Measurements from ENCODE around the gene LGMN. TPM values are rescaled to one million over a fixed set of nuclear protein-coding genes. Genes with fewer than 3 reads are reported as not detected.

Gene LGMN
- polyA plus RNA-seq, 1 donor from 2014 or later = 48.0 TPM

DNA sequence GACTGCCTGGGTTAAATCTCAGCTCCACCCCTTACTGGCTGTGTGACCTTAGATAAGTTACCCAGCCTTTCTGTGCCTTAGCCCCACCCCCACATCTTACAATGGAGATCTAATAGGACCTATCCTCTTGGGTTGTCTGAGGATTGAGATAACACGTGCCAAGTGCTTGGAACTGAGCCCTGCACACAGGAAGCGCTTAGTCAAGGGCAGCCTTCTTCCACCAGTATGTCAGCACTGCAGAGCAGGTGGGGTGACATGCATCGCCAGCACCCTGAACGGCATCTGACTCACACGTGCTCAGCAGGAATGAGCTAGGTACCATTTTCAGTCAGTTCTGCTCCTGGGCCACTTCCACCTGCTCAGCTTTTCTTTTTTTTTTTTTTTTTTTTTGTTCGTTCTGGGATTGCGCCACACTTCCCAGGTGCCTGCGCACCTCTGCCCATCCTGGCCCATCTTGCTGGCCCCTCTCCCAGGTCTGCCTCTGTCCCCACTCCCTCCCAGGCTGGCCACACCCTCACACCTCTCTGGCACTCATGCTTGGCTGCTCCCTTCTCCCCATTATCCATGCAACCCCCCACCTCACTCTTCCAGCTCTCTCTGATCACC, 19.6 kb downstream of the LGMN start:
- H3K4me3 ChIP-seq (ENCODE audit: low read length) = no peak overlapping the region
- no peak overlapping the region for H2AFZ ChIP-seq (ENCODE audit: low read depth, low read length)
- no peak for TF ChIP-seq SMC3 (conservative IDR thresholded peaks at IDR 0.05; ENCODE audit: poor library complexity)
- TF ChIP-seq TAF1 (IDR thresholded peaks at IDR 0.05; ENCODE audit: low read depth) = no peak
- TF ChIP-seq MXI1 (conservative IDR thresholded peaks at IDR 0.05; ENCODE audit: poor library complexity, severe bottlenecking) = no peak
- no peak for TF ChIP-seq EP300 (conservative IDR thresholded peaks at IDR 0.05; ENCODE audit: poor library complexity, severe bottlenecking)
- TF ChIP-seq, protein P1, sequence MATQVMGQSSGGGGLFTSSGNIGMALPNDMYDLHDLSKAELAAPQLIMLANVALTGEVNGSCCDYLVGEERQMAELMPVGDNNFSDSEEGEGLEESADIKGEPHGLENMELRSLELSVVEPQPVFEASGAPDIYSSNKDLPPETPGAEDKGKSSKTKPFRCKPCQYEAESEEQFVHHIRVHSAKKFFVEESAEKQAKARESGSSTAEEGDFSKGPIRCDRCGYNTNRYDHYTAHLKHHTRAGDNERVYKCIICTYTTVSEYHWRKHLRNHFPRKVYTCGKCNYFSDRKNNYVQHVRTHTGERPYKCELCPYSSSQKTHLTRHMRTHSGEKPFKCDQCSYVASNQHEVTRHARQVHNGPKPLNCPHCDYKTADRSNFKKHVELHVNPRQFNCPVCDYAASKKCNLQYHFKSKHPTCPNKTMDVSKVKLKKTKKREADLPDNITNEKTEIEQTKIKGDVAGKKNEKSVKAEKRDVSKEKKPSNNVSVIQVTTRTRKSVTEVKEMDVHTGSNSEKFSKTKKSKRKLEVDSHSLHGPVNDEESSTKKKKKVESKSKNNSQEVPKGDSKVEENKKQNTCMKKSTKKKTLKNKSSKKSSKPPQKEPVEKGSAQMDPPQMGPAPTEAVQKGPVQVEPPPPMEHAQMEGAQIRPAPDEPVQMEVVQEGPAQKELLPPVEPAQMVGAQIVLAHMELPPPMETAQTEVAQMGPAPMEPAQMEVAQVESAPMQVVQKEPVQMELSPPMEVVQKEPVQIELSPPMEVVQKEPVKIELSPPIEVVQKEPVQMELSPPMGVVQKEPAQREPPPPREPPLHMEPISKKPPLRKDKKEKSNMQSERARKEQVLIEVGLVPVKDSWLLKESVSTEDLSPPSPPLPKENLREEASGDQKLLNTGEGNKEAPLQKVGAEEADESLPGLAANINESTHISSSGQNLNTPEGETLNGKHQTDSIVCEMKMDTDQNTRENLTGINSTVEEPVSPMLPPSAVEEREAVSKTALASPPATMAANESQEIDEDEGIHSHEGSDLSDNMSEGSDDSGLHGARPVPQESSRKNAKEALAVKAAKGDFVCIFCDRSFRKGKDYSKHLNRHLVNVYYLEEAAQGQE (IDR thresholded peaks at IDR 0.05; ENCODE audit: borderline replicate concordance) = no peak
- TF ChIP-seq POLR2AphosphoS5 (IDR thresholded peaks at IDR 0.05) = no peak
- no peak for TF ChIP-seq RAD21 (conservative IDR thresholded peaks at IDR 0.05)
- TF ChIP-seq EZH2 (IDR thresholded peaks at IDR 0.05; ENCODE audit: borderline replicate concordance, insufficient read depth, low read length, poor library complexity, severe bottlenecking) = no peak
- TF ChIP-seq, protein P2, sequence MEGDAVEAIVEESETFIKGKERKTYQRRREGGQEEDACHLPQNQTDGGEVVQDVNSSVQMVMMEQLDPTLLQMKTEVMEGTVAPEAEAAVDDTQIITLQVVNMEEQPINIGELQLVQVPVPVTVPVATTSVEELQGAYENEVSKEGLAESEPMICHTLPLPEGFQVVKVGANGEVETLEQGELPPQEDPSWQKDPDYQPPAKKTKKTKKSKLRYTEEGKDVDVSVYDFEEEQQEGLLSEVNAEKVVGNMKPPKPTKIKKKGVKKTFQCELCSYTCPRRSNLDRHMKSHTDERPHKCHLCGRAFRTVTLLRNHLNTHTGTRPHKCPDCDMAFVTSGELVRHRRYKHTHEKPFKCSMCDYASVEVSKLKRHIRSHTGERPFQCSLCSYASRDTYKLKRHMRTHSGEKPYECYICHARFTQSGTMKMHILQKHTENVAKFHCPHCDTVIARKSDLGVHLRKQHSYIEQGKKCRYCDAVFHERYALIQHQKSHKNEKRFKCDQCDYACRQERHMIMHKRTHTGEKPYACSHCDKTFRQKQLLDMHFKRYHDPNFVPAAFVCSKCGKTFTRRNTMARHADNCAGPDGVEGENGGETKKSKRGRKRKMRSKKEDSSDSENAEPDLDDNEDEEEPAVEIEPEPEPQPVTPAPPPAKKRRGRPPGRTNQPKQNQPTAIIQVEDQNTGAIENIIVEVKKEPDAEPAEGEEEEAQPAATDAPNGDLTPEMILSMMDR (IDR thresholded peaks at IDR 0.05; ENCODE audit: poor library complexity, severe bottlenecking) = no peak
- H3K9me3 ChIP-seq (ENCODE audit: low read length) = no peaks in the 10 kb centered on the region
- no peak overlapping the region for H3K27ac ChIP-seq (ENCODE audit: low read length)
- no peaks in the 10 kb centered on the region for H3K79me2 ChIP-seq (replicated peaks; ENCODE audit: insufficient read depth, low read length)
- peaks cover 4% of the 10 kb centered on the region for H3K36me3 ChIP-seq (ENCODE audit: insufficient read depth, low read length)
- H4K20me1 ChIP-seq (ENCODE audit: insufficient read depth) = no peaks in the 10 kb centered on the region
- no peak overlapping the region for H3K9ac ChIP-seq (ENCODE audit: low read length)
- no peak overlapping the region for H3K4me2 ChIP-seq (ENCODE audit: low read length)
- no peaks in the 10 kb centered on the region for H3F3A ChIP-seq (ENCODE audit: insufficient read depth, low read length, poor library complexity, severe bottlenecking)
- H3K27me3 ChIP-seq (ENCODE audit: insufficient read depth, low read depth, low read length) = no peaks in the 10 kb centered on the region
- no peaks in the 10 kb centered on the region for H3K9me2 ChIP-seq (ENCODE audit: insufficient read depth, low read length)

DNA sequence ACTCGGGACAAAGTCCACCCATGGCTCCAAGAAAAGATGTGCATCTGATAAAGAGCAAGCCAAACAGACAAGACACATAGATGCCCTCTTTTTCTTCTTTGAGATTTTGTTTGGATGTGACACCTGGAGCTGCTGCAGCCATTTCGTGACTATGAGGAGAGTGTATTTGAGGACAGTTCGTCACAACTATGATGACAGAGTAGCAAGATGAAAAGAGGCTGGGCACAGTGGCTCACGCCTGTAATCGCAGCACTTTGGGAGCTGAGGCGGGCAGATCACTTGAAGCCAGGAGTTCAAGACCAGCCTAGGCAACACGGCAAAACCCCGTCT, 21.5 kb downstream of the LGMN start:
- no peak for TF ChIP-seq MXI1 (conservative IDR thresholded peaks at IDR 0.05; ENCODE audit: poor library complexity, severe bottlenecking)
- TF ChIP-seq, protein P1 (IDR thresholded peaks at IDR 0.05; ENCODE audit: borderline replicate concordance) = no peak
- TF ChIP-seq TAF1 (IDR thresholded peaks at IDR 0.05; ENCODE audit: low read depth) = no peak
- no peak for TF ChIP-seq POLR2AphosphoS5 (IDR thresholded peaks at IDR 0.05)
- TF ChIP-seq, protein P2 (IDR thresholded peaks at IDR 0.05; ENCODE audit: poor library complexity, severe bottlenecking) = no peak
- TF ChIP-seq RAD21 (conservative IDR thresholded peaks at IDR 0.05) = no peak
- no peak for TF ChIP-seq EZH2 (IDR thresholded peaks at IDR 0.05; ENCODE audit: borderline replicate concordance, insufficient read depth, low read length, poor library complexity, severe bottlenecking)
- TF ChIP-seq SMC3 (conservative IDR thresholded peaks at IDR 0.05; ENCODE audit: poor library complexity) = no peak
- TF ChIP-seq EP300 (conservative IDR thresholded peaks at IDR 0.05; ENCODE audit: poor library complexity, severe bottlenecking) = no peak
- Histone ChIP-seq H3K36me3 (ENCODE audit: insufficient read depth, low read length) (peaks cover under 1% of the 10 kb centered on the region), H3K4me2 (ENCODE audit: low read length) (no peak overlapping the region), H2AFZ (ENCODE audit: low read depth, low read length) (no peak overlapping the region), H3K79me2 (replicated peaks; ENCODE audit: insufficient read depth, low read length) (no peaks in the 10 kb centered on the region), H3K9ac (ENCODE audit: low read length) (no peak overlapping the region), H4K20me1 (ENCODE audit: insufficient read depth) (no peaks in the 10 kb centered on the region), H3F3A (ENCODE audit: insufficient read depth, low read length, poor library complexity, severe bottlenecking) (no peaks in the 10 kb centered on the region), H3K9me2 (ENCODE audit: insufficient read depth, low read length) (no peaks in the 10 kb centered on the region), H3K9me3 (ENCODE audit: low read length) (no peaks in the 10 kb centered on the region), H3K4me3 (ENCODE audit: low read length) (no peak overlapping the region), H3K27ac (ENCODE audit: low read length) (no peak overlapping the region), H3K27me3 (ENCODE audit: insufficient read depth, low read depth, low read length) (no peaks in the 10 kb centered on the region)

Data from neural cell (in vitro differentiated cells).